Measurements from ENCODE around the gene GARIN1A.
"Not testable (repeated sequence)": the region's sequence is repeated elsewhere in the genome, so short reads cannot be mapped to it uniquely, and the experiment has no call there.

GARIN1A gene

DNA sequence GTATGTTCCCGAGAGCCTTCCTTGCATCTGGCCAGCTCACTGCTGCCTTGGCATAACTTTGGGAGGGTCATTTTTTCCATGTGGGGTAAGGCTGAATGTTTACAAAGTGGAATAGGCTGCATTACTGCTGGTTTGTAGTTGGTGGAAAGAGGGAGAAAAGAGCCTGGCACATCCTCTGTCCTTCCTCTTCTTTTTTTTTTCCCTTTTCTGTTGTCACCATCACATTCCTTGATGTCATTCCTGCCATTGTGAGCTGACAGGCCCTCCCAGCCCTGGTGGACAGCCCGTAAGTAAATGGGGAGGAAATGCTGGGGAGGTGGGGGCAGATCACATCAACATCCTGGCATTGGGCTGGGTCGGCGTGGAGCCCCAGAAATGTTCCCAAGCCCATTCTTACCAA lies at the start of gene GARIN1A:
GARIN1A (plus strand) TSS at position 301 of the 400 bp plus-strand sequence. CDS start 106 bp downstream, outside the sequence.
- DNase-seq: no peak

DNA sequence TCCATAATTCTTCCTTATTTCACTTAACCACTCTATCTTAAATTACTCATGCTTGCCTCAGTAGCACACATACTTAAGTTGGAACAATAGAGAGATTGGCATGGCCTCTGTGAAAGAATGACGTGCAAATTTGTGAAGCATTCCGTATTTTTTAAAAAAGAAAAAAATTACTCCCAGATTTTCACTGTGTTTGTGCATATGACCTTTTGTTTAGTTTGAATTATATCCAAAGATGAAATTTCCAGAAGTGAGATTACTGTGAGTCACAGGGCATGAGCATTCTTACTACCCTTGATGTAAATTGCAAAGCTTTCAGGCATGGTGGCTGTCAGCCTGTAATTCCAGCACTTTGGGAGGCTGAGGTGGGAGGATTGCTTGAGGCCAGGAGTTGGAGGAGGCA lies 45.0 kb upstream of the GARIN1A start:
- DNase-seq: not testable (repeated sequence)

DNA sequence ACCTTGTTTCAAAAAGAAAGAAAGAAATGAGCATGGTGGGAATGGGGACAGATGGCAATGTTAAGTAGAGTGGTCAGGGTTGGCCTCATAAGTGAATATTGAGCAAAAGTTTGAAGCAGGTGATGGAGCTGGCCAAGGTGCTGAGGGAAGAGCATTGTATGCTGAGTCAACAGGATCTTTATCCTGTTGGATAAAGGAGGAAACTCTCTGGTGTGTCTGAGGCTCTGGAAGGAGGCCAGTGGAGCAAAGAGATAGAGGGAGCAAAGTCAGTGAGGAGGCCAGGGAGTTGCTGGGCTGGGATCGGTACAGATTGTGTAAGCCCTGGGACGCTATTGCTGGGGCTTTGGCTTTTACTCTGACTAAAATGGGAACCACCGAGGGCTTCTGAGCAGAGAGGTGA lies 38.2 kb upstream of the GARIN1A start:
- not testable (repeated sequence) for DNase-seq

DNA sequence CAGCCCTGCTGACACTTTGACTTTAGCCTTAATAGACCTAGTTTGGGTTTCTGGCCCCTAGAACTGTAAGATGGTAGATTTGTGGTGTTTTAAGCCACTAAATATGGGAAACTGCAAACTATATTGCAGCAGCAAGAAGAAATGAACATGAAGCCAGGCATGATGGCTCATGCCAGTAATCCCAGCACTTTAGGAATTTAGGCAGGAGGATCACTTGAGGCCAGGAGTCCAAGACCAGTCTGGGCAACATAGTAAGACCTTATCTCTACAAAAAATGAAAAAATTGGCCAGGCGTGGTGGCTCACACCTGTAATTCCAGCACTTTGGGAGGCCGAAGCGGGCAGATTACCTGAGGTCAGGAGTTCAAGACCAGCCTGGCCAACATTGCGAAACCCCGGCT lies 26.9 kb upstream of the GARIN1A start:
- DNase-seq: not testable (repeated sequence)

DNA sequence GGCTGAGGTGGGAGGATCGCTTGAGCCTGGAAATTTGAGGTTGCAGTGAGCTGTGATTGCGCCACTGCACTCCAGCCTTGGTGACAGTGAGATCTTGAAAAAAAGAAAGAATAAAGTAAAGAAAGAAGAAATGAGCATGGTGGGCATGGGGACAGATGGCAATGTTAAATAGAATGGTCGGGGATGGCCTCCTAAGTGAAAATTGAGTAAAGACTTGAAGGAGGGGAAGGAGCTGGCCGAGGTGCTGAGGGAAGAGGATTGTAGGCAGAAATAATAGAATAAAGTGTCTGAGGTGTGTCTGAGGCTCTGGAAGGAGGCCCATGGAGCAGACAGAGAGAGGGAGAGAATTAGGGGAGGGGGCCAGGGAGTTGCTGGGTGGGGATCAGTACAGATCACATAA lies 26.2 kb upstream of the GARIN1A start:
- DNase-seq: not testable (repeated sequence)

DNA sequence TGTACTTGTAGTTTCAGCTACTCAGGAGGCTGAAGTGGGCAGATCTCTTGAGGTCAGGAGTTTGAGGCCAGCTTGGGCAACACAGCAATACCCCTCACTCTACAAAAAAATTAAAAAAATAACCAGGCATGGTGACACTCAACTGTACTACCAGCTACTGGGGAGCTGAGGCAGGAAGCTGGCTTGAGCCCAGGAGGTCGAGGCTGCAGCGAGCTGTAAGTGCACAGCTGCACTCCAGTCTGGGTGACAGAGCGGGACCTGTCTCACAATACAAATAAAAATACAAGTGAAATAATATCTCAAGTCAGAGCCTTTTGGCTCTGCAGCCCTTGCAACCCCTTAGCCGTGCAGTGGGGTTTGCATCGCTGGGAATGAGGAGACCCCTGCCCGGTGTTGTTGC lies 25.2 kb upstream of the GARIN1A start:
- DNase-seq: not testable (repeated sequence)

DNA sequence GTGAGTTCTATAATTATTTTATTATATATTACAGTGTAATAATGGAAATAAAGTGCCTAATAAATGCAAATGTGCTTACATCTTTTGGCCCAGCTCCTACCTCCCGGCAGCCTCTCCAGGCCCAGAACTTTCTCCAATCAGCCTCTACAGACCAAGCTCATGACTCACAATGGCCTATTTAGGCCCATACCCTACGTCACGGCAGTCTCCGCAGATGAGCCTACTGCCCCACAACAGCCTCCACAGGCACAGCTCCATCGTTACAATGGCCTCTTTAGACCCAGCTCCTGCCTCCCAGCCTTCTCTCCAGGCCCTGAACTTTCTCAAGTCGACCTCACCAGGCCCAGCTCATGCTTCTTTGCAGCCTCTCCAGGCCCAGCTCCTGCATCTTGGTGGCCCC lies 21.0 kb upstream of the GARIN1A start:
- not testable (repeated sequence) for DNase-seq

DNA sequence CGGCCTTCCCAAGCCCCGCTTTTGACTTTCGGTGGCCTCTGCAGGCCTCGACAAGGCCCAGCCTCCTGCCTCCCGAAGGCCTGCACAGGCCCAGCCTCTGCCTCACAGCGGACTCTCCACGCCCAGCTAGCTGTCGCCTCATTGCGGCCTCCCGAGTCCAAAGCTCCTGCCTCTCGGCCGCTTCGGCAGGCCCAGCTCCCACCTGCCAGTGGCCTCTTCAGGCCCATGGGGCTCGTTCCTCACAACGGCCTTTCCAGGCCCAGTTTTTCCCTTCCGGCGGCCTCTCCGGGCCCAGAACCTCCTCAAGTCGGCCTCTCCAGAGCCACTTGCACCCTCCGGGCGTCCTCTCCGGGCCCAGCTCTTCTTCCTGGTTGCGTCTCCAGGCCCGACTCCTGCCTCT lies 19.5 kb upstream of the GARIN1A start:
- DNase-seq: not testable (repeated sequence)

DNA sequence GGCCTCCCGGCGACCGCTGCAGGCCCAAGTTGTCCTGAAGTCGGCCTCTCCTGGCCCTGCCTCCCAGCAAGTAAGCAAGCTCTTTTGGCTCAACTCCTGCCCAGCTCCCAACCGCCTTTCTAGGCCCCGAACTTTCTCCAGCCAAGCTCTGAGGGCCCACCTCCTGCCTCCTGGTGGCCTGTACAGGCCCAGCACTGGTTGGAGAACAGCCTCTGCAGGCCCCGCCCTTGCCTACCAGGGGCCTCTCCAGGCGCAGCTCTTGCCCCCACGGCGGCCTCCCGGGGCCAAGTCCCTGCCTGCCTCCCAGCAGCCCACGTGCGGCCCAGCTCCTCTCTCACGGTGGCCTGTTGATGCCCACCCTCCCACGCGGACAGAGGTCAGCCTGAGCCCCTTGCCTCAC lies 18.9 kb upstream of the GARIN1A start:
- not testable (repeated sequence) for DNase-seq

DNA sequence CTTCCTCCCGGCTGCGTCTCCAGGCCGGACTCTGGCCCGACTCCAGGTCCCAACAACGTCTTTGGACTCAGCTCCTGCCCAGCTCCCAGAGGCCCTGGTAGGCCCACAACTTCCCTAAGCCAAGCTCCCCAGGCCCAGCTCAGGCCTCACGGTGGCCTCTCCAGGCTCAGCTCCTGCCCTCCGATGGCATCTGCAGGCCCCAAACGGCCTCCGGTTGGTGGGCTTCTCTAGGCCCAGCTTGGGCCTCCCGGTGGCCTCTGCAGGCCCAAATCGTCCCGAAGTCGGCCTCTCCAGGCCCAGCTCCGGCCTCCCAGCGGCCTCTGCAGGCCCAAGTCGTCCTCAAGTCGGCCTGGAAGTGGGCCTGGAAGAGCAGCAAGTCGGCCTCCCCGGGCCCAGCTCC lies 18.0 kb upstream of the GARIN1A start:
- DNase-seq: not testable (repeated sequence)

DNA sequence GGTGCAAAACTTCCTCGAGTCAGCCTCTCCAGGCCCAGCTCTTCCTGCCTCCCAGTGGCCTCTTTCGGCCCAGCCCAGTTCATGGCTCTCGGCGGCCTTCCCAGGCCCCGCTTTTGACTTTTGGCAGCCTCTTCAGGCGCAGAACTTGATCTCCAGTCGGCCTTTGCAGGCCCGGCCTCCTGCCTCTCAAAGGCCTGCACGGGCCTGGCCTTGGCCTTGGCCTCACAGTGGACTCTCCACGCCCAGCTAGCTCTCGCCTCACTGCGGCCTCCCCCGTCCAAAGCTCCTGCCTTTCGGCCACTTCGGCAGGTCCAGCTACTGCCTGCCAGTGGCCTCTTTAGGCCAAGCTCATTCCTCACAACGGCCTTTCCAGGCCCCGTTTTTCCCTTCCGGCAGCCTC lies 17.6 kb upstream of the GARIN1A start:
- DNase-seq: not testable (repeated sequence)

DNA sequence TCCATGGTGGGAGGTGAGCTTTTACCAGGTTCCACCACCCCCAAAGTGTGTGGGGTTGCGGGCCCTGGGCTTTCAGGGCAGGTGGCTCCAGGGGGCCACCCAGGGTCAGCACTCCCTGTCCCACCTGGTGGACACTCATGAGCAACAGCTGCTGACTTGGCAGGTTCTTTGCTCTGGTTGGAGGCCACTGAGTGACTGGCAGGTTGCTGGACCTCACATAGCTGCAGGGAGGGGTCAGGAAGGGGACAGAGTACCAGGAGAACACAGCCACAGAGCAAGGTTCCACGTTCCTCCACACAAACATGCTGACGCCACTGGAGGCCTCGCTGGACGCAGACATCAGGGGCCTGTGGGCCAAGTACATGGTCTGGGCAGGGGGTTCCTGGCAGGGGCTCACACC lies 13.7 kb upstream of the GARIN1A start:
- not testable (repeated sequence) for DNase-seq

DNA sequence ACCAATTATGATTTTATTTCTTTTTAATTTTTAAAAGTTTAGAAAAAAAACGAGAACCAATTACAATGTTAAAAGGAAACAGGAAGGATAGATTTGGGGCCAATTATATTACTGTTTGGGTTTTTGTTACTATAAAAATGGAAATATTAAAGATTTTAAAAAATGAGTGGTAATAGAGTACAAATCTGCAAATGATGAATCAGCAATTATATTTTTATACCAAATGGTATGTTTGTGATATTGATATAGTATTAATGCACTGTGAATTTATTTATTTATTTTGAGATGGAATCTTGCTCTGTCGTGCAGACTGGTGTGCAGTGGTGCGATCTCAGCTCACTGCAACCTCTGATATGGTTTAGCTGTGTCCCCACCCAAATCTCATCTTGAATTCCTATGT lies 11.5 kb upstream of the GARIN1A start:
- no peak for DNase-seq

DNA sequence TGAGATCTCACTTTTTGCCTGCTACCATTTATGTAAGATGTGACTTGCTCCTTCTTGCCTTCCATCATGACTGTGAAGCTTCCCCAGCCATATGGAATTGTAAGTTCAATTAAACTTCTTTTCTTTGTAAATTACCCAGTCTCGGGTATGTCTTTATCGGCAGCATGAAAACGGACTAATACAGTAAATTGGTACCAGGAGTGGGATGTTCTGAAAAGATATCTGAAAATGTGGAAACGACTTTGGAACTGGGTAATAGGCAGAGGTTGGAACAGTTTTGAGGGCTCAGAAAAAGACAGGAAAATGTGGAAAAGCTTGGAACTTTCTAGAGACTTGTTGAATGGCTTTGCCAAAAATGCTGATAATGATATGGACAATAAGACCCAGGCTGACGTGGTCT lies 10.6 kb upstream of the GARIN1A start:
- DNase-seq: no peak

DNA sequence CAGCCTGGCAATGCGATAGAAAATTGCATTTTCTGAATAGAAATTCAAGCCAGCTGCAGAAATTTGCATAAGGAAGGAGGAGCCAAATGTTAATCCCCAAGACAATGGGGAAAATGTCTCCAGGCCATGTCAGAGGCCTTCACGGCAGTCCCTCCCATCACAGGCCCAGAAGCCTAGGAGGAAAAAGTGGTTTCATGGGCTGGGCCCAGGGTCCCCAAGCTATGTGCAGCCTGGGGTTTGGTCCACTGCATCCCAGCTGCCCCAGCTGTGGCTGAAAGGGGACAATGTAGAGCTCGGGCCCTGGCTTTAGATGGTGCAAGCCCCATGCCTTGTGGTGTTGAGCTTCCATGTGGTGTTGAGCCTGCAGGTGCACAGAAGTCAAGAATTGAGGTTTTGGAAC lies 10.0 kb upstream of the GARIN1A start:
- DNase-seq: no peak

DNA sequence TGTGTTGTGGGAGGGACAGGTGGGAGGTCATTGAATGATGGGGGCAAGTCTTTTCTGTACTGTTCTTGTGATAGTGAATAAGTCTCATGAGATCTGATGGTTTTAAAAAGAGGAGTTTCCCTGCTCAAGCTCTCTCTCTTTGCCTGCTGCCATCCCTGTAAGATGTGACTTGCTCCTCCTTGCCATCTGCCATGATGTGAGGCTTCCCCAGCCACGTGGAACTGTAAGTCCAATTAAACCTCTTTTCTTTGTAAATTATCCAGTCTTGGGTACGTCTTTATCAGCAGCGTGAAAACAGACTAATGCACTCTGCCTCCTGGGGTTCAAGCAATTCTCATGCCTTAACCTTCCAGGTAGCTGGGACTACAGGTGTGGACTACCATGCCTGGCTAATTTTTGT lies 8.9 kb upstream of the GARIN1A start:
- not testable (repeated sequence) for DNase-seq

DNA sequence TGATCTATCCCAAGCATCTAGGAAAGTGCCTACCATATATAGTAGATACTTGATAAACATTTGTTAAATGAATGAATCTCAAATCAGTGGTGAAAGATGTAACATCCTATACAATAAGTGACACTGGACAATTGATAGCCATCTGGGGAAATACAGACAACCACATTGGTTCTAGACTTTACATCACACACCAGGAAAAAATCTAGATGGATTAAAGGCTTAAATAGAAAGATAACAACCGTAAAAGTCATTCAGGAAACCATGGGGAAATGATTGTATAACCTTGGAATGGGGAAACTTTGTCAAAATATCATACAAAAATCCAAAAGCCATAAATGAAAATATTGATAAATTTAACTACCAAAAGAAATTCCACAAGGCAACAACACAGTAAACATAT lies 7.0 kb upstream of the GARIN1A start:
- DNase-seq: no peak

DNA sequence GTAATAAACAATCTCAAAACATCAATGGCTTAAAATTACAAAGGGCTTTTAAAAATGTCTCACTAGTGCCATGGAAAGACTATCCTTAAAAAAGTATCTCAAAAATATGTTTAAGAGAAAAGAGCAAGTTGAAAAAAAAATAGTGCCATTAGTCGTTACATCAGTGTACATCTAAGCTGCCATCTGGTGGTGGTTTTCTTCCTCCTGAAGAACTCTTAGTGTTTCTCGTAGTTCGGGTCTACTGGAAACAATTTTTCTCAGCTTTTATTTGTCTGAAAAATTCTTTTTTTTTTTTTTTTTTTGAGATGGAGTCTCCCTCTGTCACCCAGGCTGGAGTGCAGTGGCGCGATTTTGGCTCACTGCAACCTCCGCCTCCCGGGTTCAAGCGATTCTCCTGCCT lies 5.9 kb upstream of the GARIN1A start:
- no peak for DNase-seq

DNA sequence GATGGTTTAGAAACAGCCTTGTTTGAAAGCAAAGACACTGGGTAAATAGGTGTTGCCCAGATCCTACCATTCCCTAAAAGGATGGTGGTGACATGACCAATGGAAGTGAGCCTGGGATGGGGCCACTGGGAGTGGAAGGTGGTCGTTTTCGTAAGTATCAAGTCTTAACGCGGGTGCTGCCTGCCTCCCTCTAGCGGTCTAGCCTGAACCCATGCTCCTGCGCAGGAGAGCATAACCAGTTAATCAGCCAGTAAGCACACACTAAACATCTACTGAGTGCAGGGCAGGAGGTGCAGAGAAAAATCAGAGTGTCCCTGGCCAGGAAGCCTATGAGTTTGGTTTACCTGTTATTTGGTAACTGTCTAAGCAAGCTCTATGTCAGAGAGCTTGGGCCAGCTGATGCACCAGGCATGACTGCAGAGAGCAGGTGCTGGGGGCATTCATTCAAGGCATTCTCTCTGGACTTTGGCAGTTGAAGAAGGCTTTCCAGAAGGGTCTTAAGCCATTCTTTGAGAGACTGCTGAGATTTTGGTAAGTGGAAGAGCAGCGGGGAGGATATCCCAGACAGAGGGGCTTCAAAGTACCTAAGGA lies 930 bp downstream of the GARIN1A start:
- peak; percentile 5 for DNase-seq

DNA sequence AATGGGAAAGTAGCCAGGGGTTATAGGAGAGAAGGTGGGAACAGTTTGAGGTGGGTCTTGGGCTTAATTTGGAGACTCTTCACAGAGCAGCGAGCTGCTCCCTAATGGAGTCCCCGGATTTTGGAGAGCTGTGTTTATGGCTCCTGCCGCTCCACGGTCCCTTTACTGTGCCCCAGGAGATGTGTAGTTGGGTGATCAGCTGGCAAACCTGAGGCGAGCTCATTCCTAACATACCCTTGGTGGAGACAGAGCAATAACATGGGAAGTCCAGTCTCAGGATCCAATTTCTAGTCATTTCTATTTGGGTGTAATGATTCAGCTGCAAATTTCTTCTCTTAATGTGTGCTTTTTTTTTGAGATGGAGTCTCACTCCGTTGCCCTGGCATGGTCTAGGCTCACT lies 1.5 kb downstream of the GARIN1A start:
- DNase-seq: no peak

DNA sequence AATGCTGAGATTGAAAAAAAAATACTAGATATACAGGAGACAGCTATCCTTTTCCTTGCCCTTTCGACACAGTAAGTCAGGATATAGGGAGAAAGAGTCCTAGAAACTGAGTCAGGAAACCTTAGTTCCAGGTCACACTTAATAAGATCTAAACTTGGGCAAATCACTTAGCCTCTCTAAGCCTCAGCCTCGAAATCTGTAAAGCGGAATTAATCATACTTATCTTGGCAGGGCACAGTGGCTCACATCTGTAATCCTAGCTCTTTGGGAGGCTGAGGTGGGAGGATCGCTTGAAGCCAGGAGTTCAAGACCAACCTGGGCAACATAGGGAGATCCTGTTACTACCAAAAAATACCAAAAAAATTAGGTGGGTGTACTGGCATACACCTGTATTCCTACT lies 4.6 kb downstream of the GARIN1A start:
- DNase-seq: no peak

DNA sequence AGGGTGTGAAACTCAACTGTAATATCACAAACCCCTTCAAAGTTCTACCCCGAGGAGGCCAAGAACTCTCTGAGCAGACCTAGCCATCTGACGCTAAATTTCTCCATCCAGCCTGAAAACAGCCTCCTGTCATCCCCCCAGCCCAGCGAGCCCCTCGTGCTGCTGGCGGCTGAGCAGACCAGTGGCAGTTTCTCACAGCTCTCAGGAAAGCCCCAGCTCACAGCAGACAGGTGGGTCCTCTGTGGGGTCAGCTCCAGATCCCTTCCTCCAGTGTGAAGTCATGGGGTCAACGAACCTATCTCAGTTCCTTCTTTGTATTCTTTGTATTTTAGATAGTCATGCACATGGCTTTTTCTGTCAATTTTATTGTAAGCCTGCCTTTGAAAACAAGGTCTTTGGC lies 7.8 kb downstream of the GARIN1A start:
- no peak for DNase-seq

DNA sequence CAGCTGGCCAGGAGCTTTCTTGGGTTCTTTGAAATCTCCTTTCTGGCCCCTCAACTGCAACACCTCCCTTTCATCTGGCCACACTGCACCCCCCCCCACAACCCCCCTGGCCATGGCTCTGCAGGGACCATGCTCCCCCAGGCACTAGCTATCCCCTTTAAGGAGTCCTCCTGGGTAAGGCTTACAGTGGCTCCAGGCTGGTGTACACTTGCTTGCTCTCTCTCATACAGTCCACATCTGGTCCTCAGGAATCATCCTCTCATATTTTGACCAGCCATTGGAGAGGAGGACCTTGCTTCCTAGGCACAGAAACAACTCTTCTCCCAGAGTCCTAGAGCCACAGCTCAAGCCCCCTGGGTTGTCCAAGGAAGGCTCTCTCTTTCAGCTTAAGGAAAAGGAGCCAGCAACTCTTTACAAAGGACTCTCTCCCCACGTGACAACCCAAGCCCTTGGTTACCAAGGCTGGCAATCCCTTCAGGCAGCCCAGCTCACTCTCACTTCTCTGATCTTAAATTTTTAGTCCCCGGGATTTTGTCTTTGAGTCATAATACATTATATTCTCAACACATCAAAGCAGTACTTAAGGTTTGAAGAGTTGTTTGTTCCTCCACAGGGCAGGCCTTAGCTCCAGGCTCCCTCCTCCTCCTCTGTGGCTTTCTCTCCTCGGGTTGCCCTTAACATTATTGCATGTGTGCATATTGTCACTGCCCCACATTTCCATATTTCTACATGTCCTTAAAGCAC lies 9.9 kb downstream of the GARIN1A start:
- no peak for DNase-seq

DNA sequence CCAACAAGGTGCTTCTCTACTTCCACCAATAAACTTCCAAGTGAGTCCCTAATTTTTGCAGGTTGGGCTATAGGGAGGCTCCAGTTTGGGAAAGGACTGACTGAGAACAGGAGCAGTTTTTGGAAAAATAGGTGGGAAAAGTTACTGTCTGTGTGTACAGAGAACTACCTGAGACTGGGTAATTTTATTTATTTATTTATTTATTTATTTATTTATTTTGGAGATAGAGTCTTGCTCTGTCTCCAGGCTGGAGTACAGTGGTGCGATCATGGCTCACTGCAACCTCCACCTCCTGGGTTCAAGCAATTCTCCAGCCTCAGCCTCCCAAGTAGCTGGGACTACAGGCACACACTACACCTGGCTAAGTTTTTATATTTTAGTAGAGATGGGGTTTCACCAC lies 11.2 kb downstream of the GARIN1A start:
- DNase-seq: not testable (repeated sequence)

DNA sequence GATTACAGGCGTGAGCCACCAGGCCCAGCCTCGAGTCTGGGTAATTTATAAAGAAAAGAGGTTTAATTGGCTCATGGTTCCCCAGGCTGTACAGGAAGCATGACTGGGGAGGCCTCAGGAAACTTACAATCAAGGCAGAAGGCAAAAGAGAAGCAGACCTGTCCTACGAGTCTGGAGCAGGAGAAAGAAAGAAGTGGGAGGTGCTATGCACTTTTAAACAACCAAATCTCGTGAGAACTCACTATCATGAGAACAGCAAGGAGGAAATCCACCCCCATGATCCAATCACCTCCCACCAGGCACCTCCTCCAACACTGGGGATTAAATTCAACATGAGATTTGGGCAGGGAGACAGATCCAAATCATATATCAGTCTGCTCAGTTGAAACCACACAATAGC lies 11.6 kb downstream of the GARIN1A start:
- not testable (repeated sequence) for DNase-seq

Data from activated gamma-delta T cell treated with Interleukin-2 at 50 U/mL for 16 hours (primary cell).